Endothelial cell of coronary artery (primary cell): ENCODE data around the gene FAM114A1. TPM values are rescaled to one million over a fixed set of nuclear protein-coding genes. Genes with fewer than 3 reads are reported as not detected.

Source experiments
- total RNA-seq: library from RNA; depleted of rRNA; stranded (reverse); fragments of >200 nt; gene quantifications from 2 replicates; pipeline ENCODE4 v1.2.3, GENCODE V29; 2014

FAM114A1 gene
- total RNA-seq, result 111 and 167 TPM in 2 replicates

DNA sequence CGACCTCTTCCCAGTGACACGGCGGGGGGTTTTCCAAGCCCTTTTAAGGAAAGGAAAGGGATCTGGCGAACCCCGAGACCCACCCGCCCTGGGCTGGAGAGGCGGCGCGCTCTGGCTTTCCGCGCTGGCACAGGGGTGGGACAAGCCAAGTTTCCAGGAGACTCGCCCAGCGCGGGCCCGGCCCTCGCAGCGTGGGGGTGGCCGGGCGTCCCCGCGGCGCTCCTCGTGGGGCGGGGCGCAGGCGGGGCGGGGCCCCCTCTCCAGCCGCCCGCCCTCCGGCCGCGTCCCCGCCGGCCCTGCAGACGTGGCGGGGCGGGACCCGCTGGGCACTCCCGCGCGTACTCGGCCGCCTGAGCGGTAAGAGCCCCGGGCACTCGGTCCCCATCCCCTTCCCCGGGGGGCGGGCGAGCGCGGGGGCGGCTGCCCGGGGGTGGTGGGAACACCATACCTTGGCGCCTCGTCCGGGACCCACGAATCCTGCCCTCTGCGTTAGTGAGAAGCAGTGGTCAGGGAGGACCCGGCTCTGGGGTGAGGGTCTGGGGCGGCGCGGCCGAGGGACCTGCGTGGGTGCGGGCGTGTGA, at the start of gene FAM114A1:
FAM114A1 (plus strand) TSS at position 329 of the 581 bp plus-strand sequence. CDS start 10,273 bp downstream, outside the sequence.

DNA sequence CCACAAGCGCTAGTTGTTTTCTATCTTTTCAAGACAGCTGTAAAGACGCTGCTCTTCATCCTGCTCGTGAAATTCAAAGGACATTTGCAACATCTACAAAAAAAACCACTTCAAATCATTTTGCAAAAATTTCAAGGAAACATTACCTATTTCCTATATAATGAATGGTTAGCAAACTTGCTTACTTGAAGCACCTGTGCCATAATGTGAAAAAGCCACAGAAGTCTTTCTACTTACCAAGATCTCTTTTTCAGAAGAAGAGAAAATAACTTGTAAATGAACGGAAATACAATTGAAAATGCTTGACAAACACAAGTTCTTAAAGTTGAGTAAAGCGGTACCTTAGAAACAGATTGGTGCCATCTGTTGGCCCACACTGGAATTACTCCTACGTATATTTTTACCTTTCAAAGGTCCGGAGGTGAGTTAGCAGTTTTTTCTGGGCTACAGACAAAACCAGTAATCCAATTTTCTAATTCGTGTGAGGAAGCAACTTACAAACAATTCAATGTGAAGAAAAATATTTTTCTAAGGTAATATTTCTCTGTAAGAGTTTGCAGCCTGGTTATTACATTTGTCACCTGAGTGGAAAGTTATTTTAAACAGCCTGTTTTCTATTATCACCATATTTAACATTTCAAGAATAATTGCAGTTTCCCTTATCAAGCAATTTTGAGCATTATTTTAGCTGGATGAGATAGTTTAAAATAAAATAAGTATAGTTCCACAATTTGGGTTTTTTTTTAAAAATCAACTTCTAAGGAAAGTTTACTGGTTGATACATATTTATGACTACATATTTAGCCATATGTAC, 10.9 kb upstream of the FAM114A1 start, which contains the start of gene TLR6:
TLR6 (minus strand) TSS at position 294 of the 814 bp plus-strand sequence. CDS start 27,344 bp downstream, outside the sequence.

Other genes with a start within 250 kb of the FAM114A1 start
- gene KLF3, start 203.6 kb upstream of the FAM114A1 start, total RNA-seq, result 15.5 and 23.3 TPM in 2 replicates
- gene TLR10, start 84.8 kb upstream of the FAM114A1 start, total RNA-seq, result not detected in 2 replicates
- gene TLR1, start 63.0 kb upstream of the FAM114A1 start, total RNA-seq, result 3.8 and 5.4 TPM in 2 replicates
- gene TLR6, start 11.0 kb upstream of the FAM114A1 start, total RNA-seq, result 1.1 and 1.9 TPM in 2 replicates
- gene TMEM156, start 164.6 kb downstream of the FAM114A1 start, total RNA-seq, result 2.2 and 14.4 TPM in 2 replicates
- 75.9 and 166 TPM in 2 replicates for gene KLHL5, start 194.4 kb downstream of the FAM114A1 start, total RNA-seq